ENCODE data around the gene APLP2. TPM values are rescaled to one million over a fixed set of nuclear protein-coding genes. Genes with fewer than 3 reads are reported as not detected.

APLP2 gene
- total RNA-seq, 2 donors from 2014 or later, result 493 to 557 TPM

DNA sequence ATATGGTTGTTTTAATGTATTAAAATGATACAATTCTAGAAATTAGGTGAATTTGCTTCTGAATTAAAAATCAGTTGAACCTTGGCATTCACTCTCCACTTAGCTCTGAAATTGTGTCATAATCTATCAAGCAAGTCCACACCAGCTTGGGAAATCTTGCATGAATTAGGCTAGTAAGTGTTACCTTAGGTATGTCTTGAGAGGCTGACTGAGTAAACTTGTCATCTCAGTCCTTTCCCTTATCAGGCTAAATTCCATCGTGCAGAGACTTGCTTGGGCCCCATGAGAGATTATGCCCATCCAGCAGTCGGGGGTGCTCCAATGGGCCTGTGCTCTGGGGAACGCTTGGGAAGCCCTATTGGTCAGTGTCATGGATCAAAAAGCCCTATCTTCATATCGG, 55.9 kb downstream of the APLP2 start:
- Histone ChIP-seq H3K9me3 (no peaks in the 10 kb centered on the region), H3K36me3 (peaks cover 34% of the 10 kb centered on the region), H3K27me3 (replicated peaks; ENCODE audit: insufficient read depth) (no peaks in the 10 kb centered on the region), H3K27ac (no peak overlapping the region), H3K4me3 (no peak overlapping the region), H3K4me1 (ENCODE audit: control insufficient read depth in 1 of 2, low read depth in 2 of 2) (peaks cover 21 to 35% of the 10 kb centered on the region in 2 donors)
- no peak for ATAC-seq (ENCODE audit: insufficient number of reproducible peaks, low FRiP score, low read depth)
- no peak for DNase-seq (ENCODE audit: low spot score)
- TF ChIP-seq, protein P1, sequence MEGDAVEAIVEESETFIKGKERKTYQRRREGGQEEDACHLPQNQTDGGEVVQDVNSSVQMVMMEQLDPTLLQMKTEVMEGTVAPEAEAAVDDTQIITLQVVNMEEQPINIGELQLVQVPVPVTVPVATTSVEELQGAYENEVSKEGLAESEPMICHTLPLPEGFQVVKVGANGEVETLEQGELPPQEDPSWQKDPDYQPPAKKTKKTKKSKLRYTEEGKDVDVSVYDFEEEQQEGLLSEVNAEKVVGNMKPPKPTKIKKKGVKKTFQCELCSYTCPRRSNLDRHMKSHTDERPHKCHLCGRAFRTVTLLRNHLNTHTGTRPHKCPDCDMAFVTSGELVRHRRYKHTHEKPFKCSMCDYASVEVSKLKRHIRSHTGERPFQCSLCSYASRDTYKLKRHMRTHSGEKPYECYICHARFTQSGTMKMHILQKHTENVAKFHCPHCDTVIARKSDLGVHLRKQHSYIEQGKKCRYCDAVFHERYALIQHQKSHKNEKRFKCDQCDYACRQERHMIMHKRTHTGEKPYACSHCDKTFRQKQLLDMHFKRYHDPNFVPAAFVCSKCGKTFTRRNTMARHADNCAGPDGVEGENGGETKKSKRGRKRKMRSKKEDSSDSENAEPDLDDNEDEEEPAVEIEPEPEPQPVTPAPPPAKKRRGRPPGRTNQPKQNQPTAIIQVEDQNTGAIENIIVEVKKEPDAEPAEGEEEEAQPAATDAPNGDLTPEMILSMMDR (IDR thresholded peaks at IDR 0.05), result no peak

DNA sequence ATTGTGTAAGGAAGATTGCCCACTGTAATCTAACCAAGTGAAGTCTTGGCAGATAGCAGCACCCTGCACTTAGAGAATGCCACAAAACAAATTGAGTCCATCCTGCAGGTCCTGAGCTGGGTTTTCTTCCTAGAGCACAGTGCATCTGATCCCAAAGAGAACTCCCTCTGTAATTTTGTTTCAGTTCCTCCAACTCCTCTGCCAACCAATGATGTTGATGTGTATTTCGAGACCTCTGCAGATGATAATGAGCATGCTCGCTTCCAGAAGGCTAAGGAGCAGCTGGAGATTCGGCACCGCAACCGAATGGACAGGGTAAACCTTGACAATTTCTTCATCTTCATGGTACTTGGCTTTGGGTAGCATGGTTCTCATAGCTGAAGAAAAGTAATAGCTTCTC, 56.8 kb downstream of the APLP2 start:
- Histone ChIP-seq H3K4me3 (no peak overlapping the region), H3K27ac (no peak overlapping the region), H3K27me3 (replicated peaks; ENCODE audit: insufficient read depth) (no peaks in the 10 kb centered on the region), H3K4me1 (ENCODE audit: control insufficient read depth in 1 of 2, low read depth in 2 of 2) (peaks cover 15 to 28% of the 10 kb centered on the region in 2 donors), H3K9me3 (no peaks in the 10 kb centered on the region), H3K36me3 (peaks cover 37% of the 10 kb centered on the region)
- DNase-seq (ENCODE audit: low spot score) (no peak), ATAC-seq (ENCODE audit: insufficient number of reproducible peaks, low FRiP score, low read depth) (no peak)
- TF ChIP-seq, protein P1 (IDR thresholded peaks at IDR 0.05), result no peak

DNA sequence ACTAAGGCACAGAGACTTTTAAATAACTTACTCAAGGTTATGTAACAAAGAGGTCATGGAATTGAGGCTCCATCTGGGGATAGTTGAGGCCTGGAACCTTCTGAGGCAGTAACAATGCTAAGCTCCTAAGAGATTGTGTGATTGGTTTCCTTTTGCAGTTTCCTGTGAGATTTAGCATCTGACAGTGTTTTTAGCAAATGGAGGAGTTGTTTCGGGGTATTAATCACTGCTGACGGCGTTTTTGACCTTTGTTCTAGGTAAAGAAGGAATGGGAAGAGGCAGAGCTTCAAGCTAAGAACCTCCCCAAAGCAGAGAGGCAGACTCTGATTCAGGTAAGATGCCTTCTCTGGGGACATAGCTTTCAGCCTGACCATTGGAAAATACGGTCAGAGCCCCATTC, 57.8 kb downstream of the APLP2 start:
- H3K27ac ChIP-seq, result no peak overlapping the region
- no peak for ATAC-seq (ENCODE audit: insufficient number of reproducible peaks, low FRiP score, low read depth)
- H3K27me3 ChIP-seq (replicated peaks; ENCODE audit: insufficient read depth), result no peaks in the 10 kb centered on the region
- peaks cover 10 to 19% of the 10 kb centered on the region in 2 donors for H3K4me1 ChIP-seq (ENCODE audit: control insufficient read depth in 1 of 2, low read depth in 2 of 2)
- DNase-seq (ENCODE audit: low spot score), result no peak
- H3K36me3 ChIP-seq, result peaks cover 34% of the 10 kb centered on the region
- H3K4me3 ChIP-seq, result no peak overlapping the region
- no peaks in the 10 kb centered on the region for H3K9me3 ChIP-seq
- TF ChIP-seq, protein P1 (IDR thresholded peaks at IDR 0.05), result no peak

DNA sequence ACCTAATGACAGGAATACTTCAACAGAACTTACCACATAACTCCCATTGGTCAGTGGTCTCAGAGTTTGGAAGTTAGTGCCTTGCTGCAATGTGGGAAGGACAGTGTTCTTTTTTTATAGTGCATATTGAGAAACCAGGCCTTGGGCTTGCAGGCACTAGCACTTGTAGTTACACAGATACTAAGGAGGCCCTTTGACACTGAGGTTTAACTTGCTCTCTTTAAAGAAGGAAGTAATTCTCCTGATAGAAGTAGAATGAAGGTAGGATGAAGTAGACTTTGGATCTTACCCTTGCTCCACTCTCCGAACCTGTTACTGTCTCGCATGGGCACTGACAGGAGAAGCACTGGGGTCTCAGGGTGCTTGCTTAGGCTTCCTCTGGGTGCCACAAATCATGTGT, 58.9 kb downstream of the APLP2 start:
- peaks cover 33% of the 10 kb centered on the region for H3K36me3 ChIP-seq

DNA sequence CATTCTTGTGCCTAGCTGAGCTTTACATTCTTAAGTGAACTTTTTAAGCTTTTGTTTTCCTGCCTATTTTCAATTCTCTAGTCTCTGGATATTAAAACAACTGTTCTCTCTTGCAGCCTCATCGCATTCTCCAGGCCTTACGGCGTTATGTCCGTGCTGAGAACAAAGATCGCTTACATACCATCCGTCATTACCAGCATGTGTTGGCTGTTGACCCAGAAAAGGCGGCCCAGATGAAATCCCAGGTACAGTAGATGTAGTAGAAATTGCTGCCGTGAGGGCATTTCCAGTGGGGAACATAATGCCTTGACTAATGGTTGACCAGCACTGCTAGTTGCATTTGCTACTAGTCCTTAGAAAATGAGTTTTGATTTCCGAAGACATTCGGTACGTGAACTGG, 60.2 kb downstream of the APLP2 start:
- Histone ChIP-seq H3K27me3 (replicated peaks; ENCODE audit: insufficient read depth) (no peaks in the 10 kb centered on the region), H3K4me3 (no peak overlapping the region), H3K36me3 (peaks cover 45% of the 10 kb centered on the region), H3K9me3 (no peaks in the 10 kb centered on the region), H3K4me1 (ENCODE audit: control insufficient read depth in 1 of 2, low read depth in 2 of 2) (peaks cover 0 to 2% of the 10 kb centered on the region in 2 donors), H3K27ac (no peak overlapping the region)
- ATAC-seq (ENCODE audit: insufficient number of reproducible peaks, low FRiP score, low read depth) (no peak), DNase-seq (ENCODE audit: low spot score) (no peak)
- TF ChIP-seq, protein P1 (IDR thresholded peaks at IDR 0.05), result no peak

More for the DNA sequence above, 58.9 kb downstream of the APLP2 start:
- peaks cover 10 to 15% of the 10 kb centered on the region in 2 donors for H3K4me1 ChIP-seq (ENCODE audit: control insufficient read depth in 1 of 2, low read depth in 2 of 2)
- H3K4me3 ChIP-seq, result no peak overlapping the region
- H3K9me3 ChIP-seq, result no peaks in the 10 kb centered on the region
- H3K27ac ChIP-seq, result no peak overlapping the region
- DNase-seq (ENCODE audit: low spot score) (no peak), ATAC-seq (ENCODE audit: insufficient number of reproducible peaks, low FRiP score, low read depth) (no peak)
- TF ChIP-seq, protein P1 (IDR thresholded peaks at IDR 0.05), result no peak
- no peaks in the 10 kb centered on the region for H3K27me3 ChIP-seq (replicated peaks; ENCODE audit: insufficient read depth)

Data from thoracic aorta (tissue), 2 donors.